Endometrial microvascular endothelial cells (primary cell): ENCODE results near the gene SLC35A5. TPM values are rescaled to one million over a fixed set of nuclear protein-coding genes. Genes with fewer than 3 reads are reported as not detected.
"Not testable (repeated sequence)": the region's sequence is repeated elsewhere in the genome, so short reads cannot be mapped to it uniquely, and the experiment has no call there.

ENCODE experiments used
- in situ Hi-C: cut with HindIII; loops from 2 replicates; pipeline ENCODE4 v1.10.0; 2017; ENCODE audit warnings: low sequenced_read_pairs, low pct_unique_long_range_greater_than_20kb; ENCODE audit errors: inconsistent ontology term
- total RNA-seq: library from RNA; depleted of rRNA; stranded (reverse); fragments of >200 nt; gene quantifications from one replicate; pipeline ENCODE4 v1.2.3, GENCODE V29; 2015; ENCODE audit errors: inconsistent ontology term

The SLC35A5 gene
- total RNA-seq, 1 donor from 2014 or later: 26.5 TPM

GRCh38 chr3:112564247-112564939, 2.5 kb downstream of the SLC35A5 start:
- in situ Hi-C loops: not testable (repeated sequence)

DNA sequence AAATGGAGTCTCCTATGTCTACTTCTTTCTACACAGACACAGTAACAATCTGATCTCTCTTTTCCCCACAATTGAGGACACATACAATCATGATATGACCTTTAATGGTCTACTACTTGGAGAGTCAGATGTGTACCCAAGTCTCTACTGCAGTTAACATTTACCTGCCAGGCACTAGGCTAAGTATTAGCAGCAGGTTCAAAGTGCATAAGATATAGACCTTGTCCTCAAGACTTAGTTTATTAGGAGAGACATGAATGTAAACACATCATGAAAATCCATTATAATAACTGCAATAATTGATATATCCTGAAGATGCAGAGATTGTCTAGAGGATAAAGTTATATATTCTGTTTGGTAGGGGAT, 3.1 kb downstream of the SLC35A5 start:
- in situ Hi-C loops: no loop called here

- in situ Hi-C loops: no loop called here
Observed at GRCh38 chr3:112568642-112569041, 6.8 kb downstream of the SLC35A5 start.

- in situ Hi-C loops: no loop called here
Observed at GRCh38 chr3:112569265-112569664, 7.4 kb downstream of the SLC35A5 start.

GRCh38 chr3:112572701-112573100, 10.9 kb downstream of the SLC35A5 start:
- in situ Hi-C loops: no loop called here

- in situ Hi-C loops: no loop called here
Observed at GRCh38 chr3:112579232-112579631, 17.4 kb downstream of the SLC35A5 start.

- in situ Hi-C loops: no loop called here
Observed at GRCh38 chr3:112579697-112580096, 17.9 kb downstream of the SLC35A5 start.

GRCh38 chr3:112582244-112582874, 20.5 kb downstream of the SLC35A5 start:
- in situ Hi-C loops: no loop called here

DNA sequence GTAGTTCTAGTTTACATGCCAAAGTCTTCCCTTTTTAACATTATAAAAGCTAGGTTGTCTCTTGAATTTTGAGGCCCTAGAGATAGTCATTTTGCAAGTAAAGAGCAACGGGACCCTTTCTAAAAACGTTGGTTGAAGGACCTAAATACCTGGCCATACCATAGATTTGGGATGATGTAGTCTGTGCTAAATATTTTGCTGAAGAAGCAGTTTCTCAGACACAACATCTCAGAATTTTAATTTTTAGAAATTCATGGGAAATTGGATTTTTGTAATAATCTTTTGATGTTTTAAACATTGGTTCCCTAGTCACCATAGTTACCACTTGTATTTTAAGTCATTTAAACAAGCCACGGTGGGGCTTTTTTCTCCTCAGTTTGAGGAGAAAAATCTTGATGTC, 21.3 kb downstream of the SLC35A5 start:
- in situ Hi-C loops: no loop called here

GRCh38 chr3:112585782-112586181, 23.9 kb downstream of the SLC35A5 start:
- in situ Hi-C loops: no loop called here

GRCh38 chr3:112587336-112587735, 25.5 kb downstream of the SLC35A5 start:
- in situ Hi-C loops: no loop called here

DNA sequence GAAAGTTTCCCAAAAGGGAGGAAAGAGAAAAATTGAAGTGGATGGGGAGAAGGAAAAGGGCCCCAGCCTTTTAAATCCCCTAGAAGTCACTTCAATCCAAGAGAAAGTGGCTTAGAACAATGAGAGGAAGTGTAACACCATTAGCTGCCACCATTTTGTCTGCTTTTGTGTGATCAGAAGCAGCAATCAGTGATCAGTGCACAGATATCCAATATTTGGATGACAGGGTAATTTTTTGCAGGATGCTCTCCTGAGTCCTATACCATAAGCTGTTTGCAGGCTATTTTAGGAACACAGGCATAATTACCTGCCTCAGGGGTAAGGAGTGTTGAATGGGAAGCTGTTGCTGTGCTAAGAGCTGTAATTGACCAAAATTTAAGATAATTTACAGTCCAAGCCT, 31.4 kb downstream of the SLC35A5 start:
- in situ Hi-C loops: no loop called here

DNA sequence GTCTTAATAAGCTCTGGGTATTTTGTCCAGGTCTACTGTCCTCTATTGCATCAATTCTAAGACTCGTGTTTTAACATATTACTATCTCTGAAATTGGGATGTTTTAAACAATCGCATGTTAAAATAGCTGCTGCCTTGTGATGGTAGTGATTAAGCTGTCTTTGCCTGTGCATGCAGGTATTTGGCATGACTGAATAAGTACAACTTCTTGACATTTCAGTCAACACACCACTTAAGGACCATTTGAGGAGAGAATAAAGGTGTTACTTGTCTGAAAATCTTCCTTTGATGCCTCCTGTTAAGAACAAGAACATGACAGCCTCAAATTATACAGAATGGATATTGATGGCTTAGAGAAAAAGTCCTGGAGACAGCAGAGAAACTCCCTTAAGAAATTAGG, 33.0 kb downstream of the SLC35A5 start:
- in situ Hi-C loops: no loop called here

DNA sequence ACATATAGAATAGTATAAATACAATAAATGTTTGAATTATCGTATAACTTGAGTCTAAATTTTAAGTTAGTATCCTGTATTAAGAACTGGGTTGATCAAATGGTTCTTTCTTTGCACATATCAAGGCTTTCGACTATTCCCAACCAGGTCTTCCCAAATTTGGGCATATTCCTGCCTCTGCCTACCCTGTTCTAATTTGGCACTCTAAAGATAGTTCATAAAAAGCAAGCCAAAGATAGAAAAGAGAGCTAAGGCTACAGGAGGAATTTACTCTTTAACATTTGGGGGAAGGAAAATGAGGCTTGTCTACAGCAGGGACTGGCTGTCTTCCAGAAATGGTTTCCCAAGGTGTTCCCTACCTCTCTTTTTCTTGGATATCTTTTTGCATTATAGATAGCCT, 36.1 kb downstream of the SLC35A5 start:
- in situ Hi-C loops: no loop called here

DNA sequence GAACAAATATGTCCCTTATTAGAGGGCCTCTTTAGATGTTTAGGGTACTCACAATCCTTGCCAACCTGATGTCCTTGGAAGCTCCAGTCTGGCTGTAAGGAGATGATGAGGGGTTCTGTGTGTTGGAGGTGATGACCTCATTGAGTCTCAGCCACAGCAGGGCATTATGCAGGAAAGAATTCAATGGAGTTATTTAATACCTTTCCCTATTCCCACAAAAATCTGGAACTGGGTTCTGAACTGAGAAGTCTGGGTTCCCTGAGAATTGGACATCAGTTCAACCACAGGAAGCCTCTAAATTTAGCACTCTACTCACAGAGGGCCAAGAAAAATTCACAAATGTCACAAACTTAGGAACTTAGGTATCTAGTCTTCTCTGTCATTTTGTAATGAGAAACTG, 36.9 kb downstream of the SLC35A5 start:
- in situ Hi-C loops: no loop called here

DNA sequence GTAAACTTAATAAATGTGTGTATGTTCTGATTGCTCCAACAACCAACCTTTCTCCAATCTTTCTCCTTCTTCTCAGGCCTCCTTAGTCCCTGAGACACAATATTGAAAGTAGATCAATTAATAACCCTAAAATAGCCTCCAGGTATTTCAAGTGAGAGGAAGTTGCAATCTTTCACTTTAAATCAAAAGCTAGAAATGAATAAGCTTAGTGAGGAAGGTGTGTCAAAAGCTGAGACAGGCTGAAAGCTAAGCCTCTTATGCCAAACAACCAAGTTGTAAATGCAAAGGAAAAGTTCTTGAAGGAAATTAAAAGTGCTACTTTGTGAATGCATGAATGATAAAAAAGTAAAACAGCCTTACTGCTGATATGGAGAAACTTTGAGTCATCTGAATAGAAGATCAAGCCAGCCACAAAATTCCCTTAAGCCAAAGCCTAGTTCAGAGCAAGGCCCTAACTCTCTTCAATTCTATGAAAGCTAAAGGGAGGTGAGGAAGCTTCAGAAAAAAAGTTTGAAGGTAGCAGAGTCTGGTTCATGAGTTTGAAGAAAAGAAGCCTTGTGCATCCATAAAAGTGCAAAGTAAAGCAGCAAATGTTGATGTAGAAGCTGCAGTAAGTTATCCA, 40.5 kb downstream of the SLC35A5 start:
- in situ Hi-C loops: loop anchor here (25.0 kb wide), 1 partner anchor 385 kb away; the partner anchor contains the start of genes CD200R1 and GTPBP8

- in situ Hi-C loops: loop anchor here (25.0 kb wide), 1 partner anchor 383 kb away; the partner anchor contains the start of genes CD200R1 and GTPBP8
Observed at GRCh38 chr3:112604536-112604935, 42.7 kb downstream of the SLC35A5 start.

DNA sequence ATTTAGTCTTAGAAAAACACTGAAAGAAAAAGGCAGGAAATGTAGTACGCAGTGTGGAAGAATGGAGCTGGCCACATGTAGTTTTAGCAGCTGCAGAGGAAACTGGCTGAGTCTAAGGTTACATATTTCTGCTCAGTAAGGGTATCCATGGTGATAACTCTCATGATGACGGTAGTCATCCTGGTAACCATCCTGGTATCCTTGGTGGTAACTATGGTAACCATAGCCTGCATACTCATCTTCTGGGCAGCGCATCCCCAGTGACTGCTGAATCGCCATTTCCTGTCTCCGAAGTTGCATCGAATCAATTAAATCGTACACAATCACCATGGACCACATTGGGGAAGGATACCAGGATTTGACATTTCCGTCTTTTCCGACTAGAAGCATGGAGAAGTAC, 43.4 kb downstream of the SLC35A5 start:
- in situ Hi-C loops: loop anchor here (25.0 kb wide), 1 partner anchor 382 kb away; the partner anchor contains the start of genes CD200R1 and GTPBP8

DNA sequence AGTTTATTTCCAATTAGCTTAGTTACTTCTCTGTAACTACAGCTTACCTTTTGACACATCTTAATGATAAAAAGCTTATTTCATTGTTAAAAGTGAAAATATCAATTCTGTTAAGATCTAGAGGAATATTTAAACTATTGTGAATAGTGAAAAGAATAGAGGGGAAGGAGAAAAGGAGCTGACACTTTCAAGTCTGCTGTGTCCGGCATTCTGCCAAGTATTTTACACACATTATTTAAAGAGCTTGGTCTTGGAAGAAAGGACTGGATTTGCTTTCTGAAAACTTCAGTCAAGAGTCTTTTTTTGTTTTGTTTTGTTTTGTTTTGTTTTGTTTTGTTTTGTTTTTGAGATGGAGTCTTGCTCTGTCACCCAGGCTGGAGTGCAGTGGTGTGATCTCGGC, 44.3 kb downstream of the SLC35A5 start:
- in situ Hi-C loops: loop anchor here (25.0 kb wide), 1 partner anchor 381 kb away; the partner anchor contains the start of genes CD200R1 and GTPBP8

GRCh38 chr3:112607863-112608262, 46.0 kb downstream of the SLC35A5 start:
- in situ Hi-C loops: loop anchor here (25.0 kb wide), 1 partner anchor 379 kb away; the partner anchor contains the start of genes CD200R1 and GTPBP8
